H1 (cell line): Measurements from ENCODE around the gene SLC5A12. TPM values are rescaled to one million over a fixed set of nuclear protein-coding genes. Genes with fewer than 3 reads are reported as not detected.

Source experiments
- CTCF ChIA-PET: fragments of 300-600 bp; sonication (Branson Sonifier 250); formaldehyde crosslinking; loops from one replicate; lab custom pipeline; 2021; ENCODE audit not compliant: partially characterized antibody; lab: Charles Lee
- POLR2A ChIA-PET: fragments of 300-600 bp; sonication (Branson Sonifier 250); formaldehyde crosslinking; loops from one replicate; lab custom pipeline; 2021; ENCODE audit warnings: inconsistent platforms; ENCODE audit not compliant: partially characterized antibody; lab: Charles Lee
- DNase-seq, 2 experiments: peaks; one replicate each; pipeline versions ENCODE4 v3.0.0 to v3.0.0-alpha.2; 2010 to 2022; ENCODE audit warnings: low spot score in 2 of 2, low read depth in 1 of 2, mixed read lengths in 1 of 2
- FAIRE-seq: peaks from 2 replicates; lab custom pipeline; 2011; peaks lifted over from hg19 to GRCh38; lab: Jason Lieb, UNC
- H2AFZ ChIP-seq: 2 replicates; pipeline ENCODE4 v1.8.1; 2012; ENCODE audit warnings: low read length, inconsistent platforms
- H2AK5ac ChIP-seq: 2 replicates; pipeline ENCODE4 v1.6.1; 2013; ENCODE audit warnings: low read depth, low read length
- H2BK120ac ChIP-seq: replicated peaks from 2 replicates; pipeline ENCODE3; 2013; ENCODE audit warnings: low read depth, low read length, inconsistent platforms
- H2BK12ac ChIP-seq: 2 replicates; pipeline ENCODE4 v1.6.1; 2013; ENCODE audit warnings: low read depth, low read length
- H2BK15ac ChIP-seq: 2 replicates; pipeline ENCODE4 v1.6.1; 2013; ENCODE audit warnings: low read length
- H2BK20ac ChIP-seq: 2 replicates; pipeline ENCODE4 v1.6.1; 2013; ENCODE audit warnings: low read length
- H2BK5ac ChIP-seq: 2 replicates; pipeline ENCODE4 v1.6.1; 2013; ENCODE audit warnings: low read depth, low read length
- H3K14ac ChIP-seq: 2 replicates; pipeline ENCODE4 v1.6.1; 2013; ENCODE audit warnings: inconsistent platforms; ENCODE audit not compliant: insufficient read length
- H3K18ac ChIP-seq: 2 replicates; pipeline ENCODE4 v1.6.1; 2013; ENCODE audit warnings: low read length; ENCODE audit errors: extremely low read depth
- H3K23ac ChIP-seq: 2 replicates; pipeline ENCODE4 v1.6.1; 2013; ENCODE audit warnings: inconsistent platforms; ENCODE audit not compliant: insufficient read length
- H3K23me2 ChIP-seq: 2 replicates; pipeline ENCODE4 v1.6.1; 2013; ENCODE audit warnings: low read depth, low read length
- H3K27ac ChIP-seq: 2 replicates; pipeline ENCODE4 v1.6.1; 2011; ENCODE audit warnings: low read depth, low read length, inconsistent platforms
- H3K27me3 ChIP-seq, 4 experiments: replicated peaks in 1 of 4; 1 replicate in 1 of 4; 2 replicates in 3 of 4; pipeline versions ENCODE4 v1.6.1 to v1.8.1; 2011 to 2013; ENCODE audit warnings: low read length in 3 of 4, mild to moderate bottlenecking in 3 of 4, inconsistent platforms in 2 of 4, mixed read lengths in 2 of 4, moderate library complexity in 1 of 4; ENCODE audit not compliant: control insufficient read depth in 3 of 4, insufficient read depth in 3 of 4; ENCODE audit errors: extremely low read depth in 1 of 4
- H3K36me3 ChIP-seq, 4 experiments: 2 replicates each; pipeline versions ENCODE4 v1.6.1 to v1.8.1; 2011 to 2013; ENCODE audit warnings: mild to moderate bottlenecking in 4 of 4, low read length in 3 of 4, moderate library complexity in 2 of 4, control low read depth in 1 of 4, inconsistent platforms in 1 of 4; ENCODE audit not compliant: insufficient read depth in 4 of 4, control insufficient read depth in 2 of 4
- H3K4ac ChIP-seq: replicated peaks from 2 replicates; pipeline ENCODE3; 2013; ENCODE audit warnings: low read length, low read depth, mixed read lengths, inconsistent platforms; ENCODE audit not compliant: insufficient read length
- H3K4me1 ChIP-seq, 4 experiments: replicated peaks in 1 of 4; 1 replicate in 1 of 4; 2 replicates in 3 of 4; pipeline versions ENCODE4 v1.6.1 to v1.8.1; 2011 to 2013; ENCODE audit warnings: low read length in 3 of 4, inconsistent platforms in 2 of 4, mixed read lengths in 1 of 4; ENCODE audit not compliant: insufficient read depth in 4 of 4, control insufficient read depth in 3 of 4
- H3K4me2 ChIP-seq, 2 experiments: 2 replicates each; pipeline versions ENCODE4 v1.6.1 to v1.8.1; 2011 to 2013; ENCODE audit warnings: low read depth in 2 of 2, low read length in 2 of 2, control low read depth in 1 of 2, inconsistent platforms in 1 of 2, mild to moderate bottlenecking in 1 of 2; ENCODE audit not compliant: insufficient read depth in 1 of 2
- H3K4me3 ChIP-seq, 4 experiments: fragments of 200-600, 300-600 bp in 1 of 4; sonication (generic), shearing (Covaris generic), sonication (Bioruptor Twin) in 1 of 4; 2 replicates each; pipeline versions ENCODE4 v1.5.1 to v1.8.1; 2011 to 2016; ENCODE audit warnings: low read length in 4 of 4, low read depth in 3 of 4, control low read depth in 2 of 4, inconsistent platforms in 2 of 4, mild to moderate bottlenecking in 2 of 4, mixed read lengths in 1 of 4, moderate library complexity in 1 of 4; ENCODE audit not compliant: insufficient read depth in 2 of 4; ENCODE audit errors: extremely low read depth in 1 of 4
- H3K56ac ChIP-seq: replicated peaks from 2 replicates; pipeline ENCODE3; 2013; ENCODE audit warnings: low read depth, mild to moderate bottlenecking, mixed read lengths, low read length, inconsistent platforms; ENCODE audit not compliant: insufficient read length
- H3K79me1 ChIP-seq: 2 replicates; pipeline ENCODE4 v1.6.1; 2013; ENCODE audit warnings: low read depth, low read length, control low read depth
- H3K79me2 ChIP-seq, 2 experiments: 2 replicates each; pipeline versions ENCODE4 v1.6.1 to v1.8.1; 2012 to 2013; ENCODE audit warnings: low read length in 2 of 2, mild to moderate bottlenecking in 2 of 2, inconsistent platforms in 1 of 2; ENCODE audit not compliant: insufficient read depth in 2 of 2, control insufficient read depth in 1 of 2
- H3K9ac ChIP-seq, 4 experiments: replicated peaks in 1 of 4; 1 replicate in 1 of 4; 2 replicates in 3 of 4; pipeline versions ENCODE4 v1.6.1 to v1.8.1; 2011 to 2013; ENCODE audit warnings: low read depth in 3 of 4, low read length in 3 of 4, control low read depth in 2 of 4, mild to moderate bottlenecking in 2 of 4, moderate library complexity in 2 of 4, inconsistent platforms in 1 of 4; ENCODE audit errors: extremely low read depth in 1 of 4
- H3K9me3 ChIP-seq, 2 experiments: 2 replicates each; pipeline versions ENCODE4 v1.6.1 to v1.8.1; 2012 to 2013; ENCODE audit warnings: mild to moderate bottlenecking in 2 of 2, moderate library complexity in 2 of 2, control low read depth in 1 of 2, inconsistent platforms in 1 of 2, low read depth in 1 of 2, low read length in 1 of 2, mixed read lengths in 1 of 2; ENCODE audit not compliant: insufficient read depth in 2 of 2
- H4K20me1 ChIP-seq, 2 experiments: replicated peaks in 1 of 2; 2 replicates each; pipeline versions ENCODE3 to v1.8.1; 2011 to 2013; ENCODE audit warnings: inconsistent platforms in 2 of 2, low read length in 2 of 2, mild to moderate bottlenecking in 1 of 2; ENCODE audit not compliant: insufficient read depth in 2 of 2, control insufficient read depth in 1 of 2
- H4K5ac ChIP-seq: 2 replicates; pipeline ENCODE4 v1.6.1; 2013; ENCODE audit warnings: low read length, low read depth, mixed read lengths, inconsistent platforms; ENCODE audit not compliant: insufficient read length
- H4K8ac ChIP-seq: 2 replicates; pipeline ENCODE4 v1.8.0; 2013; ENCODE audit warnings: mild to moderate bottlenecking, moderate library complexity, low read length, inconsistent platforms; ENCODE audit not compliant: insufficient read depth; ENCODE audit errors: extremely low read depth
- H4K91ac ChIP-seq: replicated peaks from 2 replicates; pipeline ENCODE3; 2013; ENCODE audit warnings: low read length, mixed read lengths, inconsistent platforms; ENCODE audit not compliant: insufficient read length
- ASH2L ChIP-seq: fragments of 200-600, 300-600 bp; sonication (generic); IDR thresholded peaks from one replicate; pipeline ENCODE4 v1.7.1; 2017; ENCODE audit warnings: low read length
- CHD2 ChIP-seq: IDR thresholded peaks from 2 replicates; pipeline ENCODE4 v1.6.1; 2012; ENCODE audit warnings: low read length, improper control_type of control experiment
- WGBS, 2 experiments: shearing (Covaris generic) in 1 of 2; methylation state at CpG; one replicate each; pipeline versions ENCODE4 v1.1.6 to v1.1.7; 2013 to 2015; ENCODE audit warnings: low lambda C conversion rate in 2 of 2, mixed read lengths in 2 of 2, inconsistent platforms in 1 of 2, low coverage in 1 of 2, missing lambda C conversion rate in 1 of 2; ENCODE audit not compliant: insufficient replicate concordance in 2 of 2, insufficient coverage in 1 of 2, insufficient read length in 1 of 2; ENCODE audit errors: extremely low coverage in 1 of 2, missing lambda C conversion rate in 1 of 2; 5-methylcytosine and 5-hydroxymethylcytosine counted together
- polyA plus RNA-seq, 7 experiments: library from polyadenylated mRNA; depleted of rRNA in 3 of 7; stranded (reverse) in 5 of 7; unstranded in 2 of 7; fragments of >200 nt in 5 of 7; fragments of 200-250 nt in 2 of 7; gene quantifications; 1 replicate in 5 of 7; 2 replicates in 1 of 7; 4 replicates in 1 of 7; pipeline versions ENCODE4 v1.2.1 to v1.2.3, GENCODE V29; 2011 to 2013; ENCODE audit warnings: missing spikeins in 2 of 7, mixed read lengths in 2 of 7
- total RNA-seq: library from RNA; stranded (reverse); fragmentation: NEBNext Ultra II Directional; extraction: Animal tissue kit (Norgen Biotek cat#: 25700); gene quantifications from 2 replicates; pipeline ENCODE4 v1.2.1, GENCODE V29; 2021
- TF ChIP-seq, protein P1 (sequence below), 3 experiments: IDR thresholded peaks; 1 replicate in 2 of 3; 2 replicates in 1 of 3; pipeline versions ENCODE4 v1.5.1 to v1.6.1; 2011; ENCODE audit warnings: low read length in 3 of 3, mild to moderate bottlenecking in 3 of 3, inconsistent platforms in 2 of 3, low read depth in 1 of 3, moderate library complexity in 1 of 3; ENCODE audit not compliant: insufficient read depth in 1 of 3; ENCODE audit errors: control extremely low read depth in 1 of 3

The SLC5A12 gene
- total and polyA plus RNA-seq, 2 of the 8 experiments (the other 6 are each of a cell fraction or from before 2014, with no cell fraction given), result 1.3 to 1.4 TPM

GRCh38 chr11:26706181-26706580 is 15.7 kb downstream of the SLC5A12 start:
- no peaks in the 10 kb centered on the region for H3K36me3 ChIP-seq
- H3K23ac ChIP-seq, result no peak overlapping the region
- WGBS, 2 experiments, result 96% methylated on average over 1 of the region's 1 CpG; no CpG with 5 or more reads in 1 of the 2 experiments
- no peak for TF ChIP-seq ASH2L
- TF ChIP-seq CHD2, result no peak
- TF ChIP-seq, protein P1, sequence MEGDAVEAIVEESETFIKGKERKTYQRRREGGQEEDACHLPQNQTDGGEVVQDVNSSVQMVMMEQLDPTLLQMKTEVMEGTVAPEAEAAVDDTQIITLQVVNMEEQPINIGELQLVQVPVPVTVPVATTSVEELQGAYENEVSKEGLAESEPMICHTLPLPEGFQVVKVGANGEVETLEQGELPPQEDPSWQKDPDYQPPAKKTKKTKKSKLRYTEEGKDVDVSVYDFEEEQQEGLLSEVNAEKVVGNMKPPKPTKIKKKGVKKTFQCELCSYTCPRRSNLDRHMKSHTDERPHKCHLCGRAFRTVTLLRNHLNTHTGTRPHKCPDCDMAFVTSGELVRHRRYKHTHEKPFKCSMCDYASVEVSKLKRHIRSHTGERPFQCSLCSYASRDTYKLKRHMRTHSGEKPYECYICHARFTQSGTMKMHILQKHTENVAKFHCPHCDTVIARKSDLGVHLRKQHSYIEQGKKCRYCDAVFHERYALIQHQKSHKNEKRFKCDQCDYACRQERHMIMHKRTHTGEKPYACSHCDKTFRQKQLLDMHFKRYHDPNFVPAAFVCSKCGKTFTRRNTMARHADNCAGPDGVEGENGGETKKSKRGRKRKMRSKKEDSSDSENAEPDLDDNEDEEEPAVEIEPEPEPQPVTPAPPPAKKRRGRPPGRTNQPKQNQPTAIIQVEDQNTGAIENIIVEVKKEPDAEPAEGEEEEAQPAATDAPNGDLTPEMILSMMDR (IDR thresholded peaks at IDR 0.05; ENCODE audit: control extremely low read depth in 1 of 3, insufficient read depth in 1 of 3, low read depth in 1 of 3, low read length in 3 of 3), result no peak
- no peaks in the 10 kb centered on the region for H3K79me2 ChIP-seq
- ChIA-PET CTCF (no interaction called here), POLR2A (no interaction called here)
- H4K20me1 ChIP-seq, result no peaks in the 10 kb centered on the region
- no peak overlapping the region for H3K9ac ChIP-seq
- H2BK15ac ChIP-seq, result no peak overlapping the region
- no peak overlapping the region for H3K18ac ChIP-seq
- H2BK5ac ChIP-seq, result no peak overlapping the region
- no peaks in the 10 kb centered on the region for H3K9me3 ChIP-seq
- no peak overlapping the region for H3K56ac ChIP-seq
- no peak overlapping the region for H3K4ac ChIP-seq
- no peaks in the 10 kb centered on the region for H3K4me1 ChIP-seq
- H2BK120ac ChIP-seq, result no peak overlapping the region
- no peak overlapping the region for H4K5ac ChIP-seq
- no peak for DNase-seq
- no peaks in the 10 kb centered on the region; the same call in 1 of the 2 replicates for H3K23me2 ChIP-seq
- H2BK12ac ChIP-seq, result no peak overlapping the region
- no peak overlapping the region for H2AFZ ChIP-seq
- H3K27me3 ChIP-seq, result no peaks in the 10 kb centered on the region
- no peak overlapping the region for H4K91ac ChIP-seq
- no peak overlapping the region for H4K8ac ChIP-seq
- H3K27ac ChIP-seq, result no peak overlapping the region
- H3K79me1 ChIP-seq, result no peaks in the 10 kb centered on the region
- H3K14ac ChIP-seq, result no peak overlapping the region
- no peak for FAIRE-seq
- H3K4me2 ChIP-seq, result no peak overlapping the region
- H2BK20ac ChIP-seq, result no peak overlapping the region
- no peak overlapping the region for H3K4me3 ChIP-seq
- no peak overlapping the region for H2AK5ac ChIP-seq
